ENCODE results near the gene CRYGN. TPM values are rescaled to one million over a fixed set of nuclear protein-coding genes. Genes with fewer than 3 reads are reported as not detected.

The CRYGN gene
- total and polyA plus RNA-seq, 2 of the 13 experiments (the other 11 are each of a cell fraction or from before 2014, with no cell fraction given) = 0.11 TPM; not detected in 1

DNA sequence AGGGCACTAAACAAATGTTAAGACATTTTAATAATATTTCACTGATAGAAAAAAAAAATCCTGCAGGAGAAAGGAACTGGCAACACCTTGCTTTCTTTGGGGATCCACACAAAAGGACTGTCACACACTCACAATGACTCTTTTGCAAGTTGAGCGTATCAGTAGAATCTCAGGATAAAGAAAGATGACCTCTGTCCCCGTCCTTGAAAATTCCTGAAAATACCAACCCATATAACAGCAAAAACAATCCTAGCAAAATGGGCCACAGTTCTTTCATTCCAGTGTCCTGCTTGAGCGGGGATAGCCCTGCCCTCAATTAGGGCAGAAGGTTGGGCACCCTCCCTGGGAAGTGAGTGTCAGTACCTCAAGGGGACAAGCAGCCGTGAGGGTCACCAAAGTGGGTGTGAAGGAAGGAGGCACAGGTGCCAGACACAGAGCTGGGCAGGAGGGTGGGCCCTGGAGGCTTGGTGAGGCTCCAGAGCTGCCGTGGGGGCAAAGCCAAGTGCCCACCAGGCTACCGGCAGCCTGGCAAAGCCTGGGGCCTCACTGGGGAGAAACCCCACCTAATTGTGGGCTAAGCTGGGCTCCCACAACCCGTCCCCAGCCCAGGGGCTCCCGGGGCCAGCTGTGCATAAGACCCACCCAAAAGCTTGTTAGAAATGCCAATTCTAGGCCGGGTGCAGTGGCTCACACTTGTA is 32.9 kb downstream of the CRYGN start:
- no TSS peak for BruUV-seq (replicated peaks)
- Histone ChIP-seq H3K9me3 (ENCODE audit: low read length) (no peaks in the 10 kb centered on the region), H3K36me3 (replicated peaks in 1 of 2; ENCODE audit: control insufficient read depth in 1 of 2, insufficient read depth in 2 of 2, low read length in 2 of 2) (no peaks in the 10 kb centered on the region), H3K79me2 (ENCODE audit: insufficient read depth, low read length) (no peaks in the 10 kb centered on the region), H3K4me3 (replicated peaks in 1 of 3; ENCODE audit: insufficient read depth in 1 of 3, low read depth in 2 of 3, low read length in 3 of 3) (no peak overlapping the region), H4K20me1 (ENCODE audit: insufficient read depth, low read length) (no peaks in the 10 kb centered on the region), H3K4me1 (ENCODE audit: insufficient read depth, low read length) (peaks cover 65% of the 10 kb centered on the region), H2AFZ (ENCODE audit: low read length) (no peak overlapping the region), H3K27ac (ENCODE audit: extremely low read length, insufficient read depth, low read length) (no peak overlapping the region), H3K27me3 (ENCODE audit: control insufficient read depth in 1 of 2, insufficient read depth in 2 of 2, low read length in 2 of 2) (peaks cover 2 to 59% of the 10 kb centered on the region in 2 experiments), H3K4me2 (ENCODE audit: low read depth, low read length) (peak overlapping the region; percentile 62), H3K9ac (ENCODE audit: insufficient read depth, low read depth, low read length) (no peak overlapping the region)
- ChIA-PET CTCF (ENCODE audit: low intra/inter-chr PET ratio, low total read pairs) (no interaction called here), POLR2A (no interaction called here)
- WGBS (ENCODE audit: low lambda C conversion rate) = 24% methylated on average over 6 of the region's 9 CpGs
- ATAC-seq (no peak), FAIRE-seq (peak; percentile 64), DNase-seq (ENCODE audit: low spot score) (peak; percentile 63)
- intact Hi-C loops (cut with micrococcal nuclease; ENCODE audit: unreplicated experiment) = loop anchor here (5.0 kb wide), 1 partner anchor 40 kb away; no protein-coding TSS in a partner anchor
- in situ Hi-C loops (cut with HindIII; ENCODE audit: extremely low pct_ligation_motif_present, low pct_unique_long_range_greater_than_20kb) = no loop called here
- TF ChIP-seq IKZF1 (IDR thresholded peaks at IDR 0.05) (no peak), MZF1 (CRISPR knock-in tag; IDR thresholded peaks at IDR 0.05; ENCODE audit: borderline replicate concordance) (no peak), BCL6 (CRISPR knock-in tag; IDR thresholded peaks at IDR 0.05) (peak; percentile 98), ZNF232 (CRISPR knock-in tag; IDR thresholded peaks at IDR 0.05; ENCODE audit: borderline replicate concordance) (no peak), FOXA3 (CRISPR knock-in tag; IDR thresholded peaks at IDR 0.05) (0 out of 2 replicates have a peak, but pooled peaks have one; percentile 17), ZBTB34 (CRISPR knock-in tag; IDR thresholded peaks at IDR 0.05) (no peak), NBN (conservative IDR thresholded peaks at IDR 0.05) (no peak), SOX6 (IDR thresholded peaks at IDR 0.05) (no peak), SOX6 (CRISPR knock-in tag; IDR thresholded peaks at IDR 0.05) (peak; percentile 73), ZNF33B (CRISPR knock-in tag; IDR thresholded peaks at IDR 0.05) (no peak), E2F2 (CRISPR knock-in tag; IDR thresholded peaks at IDR 0.05; ENCODE audit: borderline replicate concordance) (no peak), ETV6 (CRISPR knock-in tag; conservative IDR thresholded peaks at IDR 0.05) (no peak), ZNF160 (CRISPR knock-in tag; IDR thresholded peaks at IDR 0.05) (no peak), ZFP1 (CRISPR knock-in tag; IDR thresholded peaks at IDR 0.05) (no peak), SAP130 (CRISPR knock-in tag; IDR thresholded peaks at IDR 0.05; ENCODE audit: low read depth) (0 out of 2 replicates have a peak, but pooled peaks have one; percentile 11), ZBTB42 (CRISPR knock-in tag; IDR thresholded peaks at IDR 0.05) (no peak), TEAD3 (CRISPR knock-in tag; optimal IDR thresholded peaks at IDR 0.05; ENCODE audit: borderline replicate concordance) (peak; percentile 66), ETS1 (CRISPR knock-in tag; IDR thresholded peaks at IDR 0.05) (no peak), SP2 (CRISPR knock-in tag; IDR thresholded peaks at IDR 0.05) (no peak), SNAPC5 (CRISPR knock-in tag; IDR thresholded peaks at IDR 0.05; ENCODE audit: borderline replicate concordance) (no peak)
- TF ChIP-seq, protein P1, sequence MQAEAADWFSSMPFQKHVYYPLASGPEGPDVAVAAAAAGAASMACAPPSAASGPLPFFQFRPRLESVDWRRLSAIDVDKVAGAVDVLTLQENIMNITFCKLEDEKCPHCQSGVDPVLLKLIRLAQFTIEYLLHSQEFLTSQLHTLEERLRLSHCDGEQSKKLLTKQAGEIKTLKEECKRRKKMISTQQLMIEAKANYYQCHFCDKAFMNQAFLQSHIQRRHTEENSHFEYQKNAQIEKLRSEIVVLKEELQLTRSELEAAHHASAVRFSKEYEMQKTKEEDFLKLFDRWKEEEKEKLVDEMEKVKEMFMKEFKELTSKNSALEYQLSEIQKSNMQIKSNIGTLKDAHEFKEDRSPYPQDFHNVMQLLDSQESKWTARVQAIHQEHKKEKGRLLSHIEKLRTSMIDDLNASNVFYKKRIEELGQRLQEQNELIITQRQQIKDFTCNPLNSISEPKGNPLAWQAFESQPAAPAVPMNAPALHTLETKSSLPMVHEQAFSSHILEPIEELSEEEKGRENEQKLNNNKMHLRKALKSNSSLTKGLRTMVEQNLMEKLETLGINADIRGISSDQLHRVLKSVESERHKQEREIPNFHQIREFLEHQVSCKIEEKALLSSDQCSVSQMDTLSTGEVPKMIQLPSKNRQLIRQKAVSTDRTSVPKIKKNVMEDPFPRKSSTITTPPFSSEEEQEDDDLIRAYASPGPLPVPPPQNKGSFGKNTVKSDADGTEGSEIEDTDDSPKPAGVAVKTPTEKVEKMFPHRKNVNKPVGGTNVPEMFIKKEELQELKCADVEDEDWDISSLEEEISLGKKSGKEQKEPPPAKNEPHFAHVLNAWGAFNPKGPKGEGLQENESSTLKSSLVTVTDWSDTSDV (CRISPR knock-in tag; IDR thresholded peaks at IDR 0.05) = no peak
